H1 (cell line): ENCODE results near the gene LTBP1. TPM values are rescaled to one million over a fixed set of nuclear protein-coding genes. Genes with fewer than 3 reads are reported as not detected.

Experiments used
- CTCF ChIA-PET: fragments of 300-600 bp; sonication (Branson Sonifier 250); formaldehyde crosslinking; loops from one replicate; lab custom pipeline; 2021; ENCODE audit not compliant: partially characterized antibody; lab: Charles Lee
- POLR2A ChIA-PET: fragments of 300-600 bp; sonication (Branson Sonifier 250); formaldehyde crosslinking; loops from one replicate; lab custom pipeline; 2021; ENCODE audit warnings: inconsistent platforms; ENCODE audit not compliant: partially characterized antibody; lab: Charles Lee
- DNase-seq, 2 experiments: peaks; one replicate each; pipeline versions ENCODE4 v3.0.0 to v3.0.0-alpha.2; 2010 to 2022; ENCODE audit warnings: low spot score in 2 of 2, low read depth in 1 of 2, mixed read lengths in 1 of 2
- FAIRE-seq: peaks from 2 replicates; lab custom pipeline; 2011; peaks lifted over from hg19 to GRCh38; lab: Jason Lieb, UNC
- H2AFZ ChIP-seq: 2 replicates; pipeline ENCODE4 v1.8.1; 2012; ENCODE audit warnings: low read length, inconsistent platforms
- H2AK5ac ChIP-seq: 2 replicates; pipeline ENCODE4 v1.6.1; 2013; ENCODE audit warnings: low read depth, low read length
- H2BK120ac ChIP-seq: replicated peaks from 2 replicates; pipeline ENCODE3; 2013; ENCODE audit warnings: low read depth, low read length, inconsistent platforms
- H2BK12ac ChIP-seq: 2 replicates; pipeline ENCODE4 v1.6.1; 2013; ENCODE audit warnings: low read depth, low read length
- H2BK15ac ChIP-seq: 2 replicates; pipeline ENCODE4 v1.6.1; 2013; ENCODE audit warnings: low read length
- H2BK20ac ChIP-seq: 2 replicates; pipeline ENCODE4 v1.6.1; 2013; ENCODE audit warnings: low read length
- H2BK5ac ChIP-seq: 2 replicates; pipeline ENCODE4 v1.6.1; 2013; ENCODE audit warnings: low read depth, low read length
- H3K14ac ChIP-seq: 2 replicates; pipeline ENCODE4 v1.6.1; 2013; ENCODE audit warnings: inconsistent platforms; ENCODE audit not compliant: insufficient read length
- H3K18ac ChIP-seq: 2 replicates; pipeline ENCODE4 v1.6.1; 2013; ENCODE audit warnings: low read length; ENCODE audit errors: extremely low read depth
- H3K23ac ChIP-seq: 2 replicates; pipeline ENCODE4 v1.6.1; 2013; ENCODE audit warnings: inconsistent platforms; ENCODE audit not compliant: insufficient read length
- H3K23me2 ChIP-seq: 2 replicates; pipeline ENCODE4 v1.6.1; 2013; ENCODE audit warnings: low read depth, low read length
- H3K27ac ChIP-seq: 2 replicates; pipeline ENCODE4 v1.6.1; 2011; ENCODE audit warnings: low read depth, low read length, inconsistent platforms
- H3K27me3 ChIP-seq, 4 experiments: replicated peaks in 1 of 4; 1 replicate in 1 of 4; 2 replicates in 3 of 4; pipeline versions ENCODE4 v1.6.1 to v1.8.1; 2011 to 2013; ENCODE audit warnings: low read length in 3 of 4, mild to moderate bottlenecking in 3 of 4, inconsistent platforms in 2 of 4, mixed read lengths in 2 of 4, moderate library complexity in 1 of 4; ENCODE audit not compliant: control insufficient read depth in 3 of 4, insufficient read depth in 3 of 4; ENCODE audit errors: extremely low read depth in 1 of 4
- H3K36me3 ChIP-seq, 4 experiments: 2 replicates each; pipeline versions ENCODE4 v1.6.1 to v1.8.1; 2011 to 2013; ENCODE audit warnings: mild to moderate bottlenecking in 4 of 4, low read length in 3 of 4, moderate library complexity in 2 of 4, control low read depth in 1 of 4, inconsistent platforms in 1 of 4; ENCODE audit not compliant: insufficient read depth in 4 of 4, control insufficient read depth in 2 of 4
- H3K4ac ChIP-seq: replicated peaks from 2 replicates; pipeline ENCODE3; 2013; ENCODE audit warnings: low read length, low read depth, mixed read lengths, inconsistent platforms; ENCODE audit not compliant: insufficient read length
- H3K4me1 ChIP-seq, 4 experiments: replicated peaks in 1 of 4; 1 replicate in 1 of 4; 2 replicates in 3 of 4; pipeline versions ENCODE4 v1.6.1 to v1.8.1; 2011 to 2013; ENCODE audit warnings: low read length in 3 of 4, inconsistent platforms in 2 of 4, mixed read lengths in 1 of 4; ENCODE audit not compliant: insufficient read depth in 4 of 4, control insufficient read depth in 3 of 4
- H3K4me2 ChIP-seq, 2 experiments: 2 replicates each; pipeline versions ENCODE4 v1.6.1 to v1.8.1; 2011 to 2013; ENCODE audit warnings: low read depth in 2 of 2, low read length in 2 of 2, control low read depth in 1 of 2, inconsistent platforms in 1 of 2, mild to moderate bottlenecking in 1 of 2; ENCODE audit not compliant: insufficient read depth in 1 of 2
- H3K4me3 ChIP-seq, 4 experiments: fragments of 200-600, 300-600 bp in 1 of 4; sonication (generic), shearing (Covaris generic), sonication (Bioruptor Twin) in 1 of 4; 2 replicates each; pipeline versions ENCODE4 v1.5.1 to v1.8.1; 2011 to 2016; ENCODE audit warnings: low read length in 4 of 4, low read depth in 3 of 4, control low read depth in 2 of 4, inconsistent platforms in 2 of 4, mild to moderate bottlenecking in 2 of 4, mixed read lengths in 1 of 4, moderate library complexity in 1 of 4; ENCODE audit not compliant: insufficient read depth in 2 of 4; ENCODE audit errors: extremely low read depth in 1 of 4
- H3K56ac ChIP-seq: replicated peaks from 2 replicates; pipeline ENCODE3; 2013; ENCODE audit warnings: low read depth, mild to moderate bottlenecking, mixed read lengths, low read length, inconsistent platforms; ENCODE audit not compliant: insufficient read length
- H3K79me1 ChIP-seq: 2 replicates; pipeline ENCODE4 v1.6.1; 2013; ENCODE audit warnings: low read depth, low read length, control low read depth
- H3K79me2 ChIP-seq, 2 experiments: 2 replicates each; pipeline versions ENCODE4 v1.6.1 to v1.8.1; 2012 to 2013; ENCODE audit warnings: low read length in 2 of 2, mild to moderate bottlenecking in 2 of 2, inconsistent platforms in 1 of 2; ENCODE audit not compliant: insufficient read depth in 2 of 2, control insufficient read depth in 1 of 2
- H3K9ac ChIP-seq, 4 experiments: replicated peaks in 1 of 4; 1 replicate in 1 of 4; 2 replicates in 3 of 4; pipeline versions ENCODE4 v1.6.1 to v1.8.1; 2011 to 2013; ENCODE audit warnings: low read depth in 3 of 4, low read length in 3 of 4, control low read depth in 2 of 4, mild to moderate bottlenecking in 2 of 4, moderate library complexity in 2 of 4, inconsistent platforms in 1 of 4; ENCODE audit errors: extremely low read depth in 1 of 4
- H3K9me3 ChIP-seq, 2 experiments: 2 replicates each; pipeline versions ENCODE4 v1.6.1 to v1.8.1; 2012 to 2013; ENCODE audit warnings: mild to moderate bottlenecking in 2 of 2, moderate library complexity in 2 of 2, control low read depth in 1 of 2, inconsistent platforms in 1 of 2, low read depth in 1 of 2, low read length in 1 of 2, mixed read lengths in 1 of 2; ENCODE audit not compliant: insufficient read depth in 2 of 2
- H4K20me1 ChIP-seq, 2 experiments: replicated peaks in 1 of 2; 2 replicates each; pipeline versions ENCODE3 to v1.8.1; 2011 to 2013; ENCODE audit warnings: inconsistent platforms in 2 of 2, low read length in 2 of 2, mild to moderate bottlenecking in 1 of 2; ENCODE audit not compliant: insufficient read depth in 2 of 2, control insufficient read depth in 1 of 2
- H4K5ac ChIP-seq: 2 replicates; pipeline ENCODE4 v1.6.1; 2013; ENCODE audit warnings: low read length, low read depth, mixed read lengths, inconsistent platforms; ENCODE audit not compliant: insufficient read length
- H4K8ac ChIP-seq: 2 replicates; pipeline ENCODE4 v1.8.0; 2013; ENCODE audit warnings: mild to moderate bottlenecking, moderate library complexity, low read length, inconsistent platforms; ENCODE audit not compliant: insufficient read depth; ENCODE audit errors: extremely low read depth
- H4K91ac ChIP-seq: replicated peaks from 2 replicates; pipeline ENCODE3; 2013; ENCODE audit warnings: low read length, mixed read lengths, inconsistent platforms; ENCODE audit not compliant: insufficient read length
- ATF3 ChIP-seq: IDR thresholded peaks from 2 replicates; pipeline ENCODE4 v1.6.1; 2011; ENCODE audit warnings: low read depth, mild to moderate bottlenecking, low read length; ENCODE audit not compliant: insufficient read depth
- CREB1 ChIP-seq: IDR thresholded peaks from 2 replicates; pipeline ENCODE4 v1.6.1; 2012; ENCODE audit warnings: inconsistent platforms
- GTF2F1 ChIP-seq: IDR thresholded peaks from 2 replicates; pipeline ENCODE4 v1.6.1; 2012; ENCODE audit warnings: low read depth, low read length, improper control_type of control experiment, borderline replicate concordance
- JUND ChIP-seq: IDR thresholded peaks from 2 replicates; pipeline ENCODE4 v1.6.1; 2011; ENCODE audit warnings: mild to moderate bottlenecking, improper control_type of control experiment, low read length
- KDM4A ChIP-seq: IDR thresholded peaks from one replicate; pipeline ENCODE4 v1.7.1; 2012; ENCODE audit warnings: low read depth, mild to moderate bottlenecking, moderate library complexity, low read length, inconsistent platforms; ENCODE audit not compliant: severe bottlenecking
- NANOG ChIP-seq: IDR thresholded peaks from 2 replicates; pipeline ENCODE4 v1.6.1; 2011; ENCODE audit warnings: low read length, low read depth, mild to moderate bottlenecking, inconsistent platforms; ENCODE audit not compliant: insufficient read depth, poor library complexity, severe bottlenecking
- RBBP5 ChIP-seq: IDR thresholded peaks from 2 replicates; pipeline ENCODE4 v1.7.1; 2012; ENCODE audit warnings: low read depth, mild to moderate bottlenecking, inconsistent platforms, low read length, moderate library complexity, borderline replicate concordance
- SIN3A ChIP-seq, 2 experiments: IDR thresholded peaks in 1 of 2; conservative IDR thresholded peaks in 1 of 2; 2 replicates each; pipeline ENCODE4 v1.6.1; 2011 to 2012; ENCODE audit warnings: low read length in 2 of 2, improper control_type of control experiment in 1 of 2, low read depth in 1 of 2, mild to moderate bottlenecking in 1 of 2
- SP2 ChIP-seq: IDR thresholded peaks from 2 replicates; pipeline ENCODE4 v1.6.1; 2012; ENCODE audit warnings: mild to moderate bottlenecking, low read length, inconsistent platforms
- TEAD4 ChIP-seq: IDR thresholded peaks from 2 replicates; pipeline ENCODE4 v1.6.1; 2012; ENCODE audit warnings: low read depth, low read length, inconsistent platforms, mixed read lengths
- WGBS, 2 experiments: shearing (Covaris generic) in 1 of 2; methylation state at CpG; one replicate each; pipeline versions ENCODE4 v1.1.6 to v1.1.7; 2013 to 2015; ENCODE audit warnings: low lambda C conversion rate in 2 of 2, mixed read lengths in 2 of 2, inconsistent platforms in 1 of 2, low coverage in 1 of 2, missing lambda C conversion rate in 1 of 2; ENCODE audit not compliant: insufficient replicate concordance in 2 of 2, insufficient coverage in 1 of 2, insufficient read length in 1 of 2; ENCODE audit errors: extremely low coverage in 1 of 2, missing lambda C conversion rate in 1 of 2; 5-methylcytosine and 5-hydroxymethylcytosine counted together
- polyA plus RNA-seq, 7 experiments: library from polyadenylated mRNA; depleted of rRNA in 3 of 7; stranded (reverse) in 5 of 7; unstranded in 2 of 7; fragments of >200 nt in 5 of 7; fragments of 200-250 nt in 2 of 7; gene quantifications; 1 replicate in 5 of 7; 2 replicates in 1 of 7; 4 replicates in 1 of 7; pipeline versions ENCODE4 v1.2.1 to v1.2.3, GENCODE V29; 2011 to 2013; ENCODE audit warnings: missing spikeins in 2 of 7, mixed read lengths in 2 of 7
- total RNA-seq: library from RNA; stranded (reverse); fragmentation: NEBNext Ultra II Directional; extraction: Animal tissue kit (Norgen Biotek cat#: 25700); gene quantifications from 2 replicates; pipeline ENCODE4 v1.2.1, GENCODE V29; 2021

Gene LTBP1
- total and polyA plus RNA-seq, 2 of the 8 experiments (the other 6 are each of a cell fraction or from before 2014, with no cell fraction given), result 15.4 to 24.7 TPM

- H2AK5ac ChIP-seq, result no peak overlapping the region
- CTCF ChIA-PET, result interaction anchor here (0.7 kb wide), 1 partner anchor 26 kb away, joined by 3 read pairs; no protein-coding TSS in a partner anchor
These were observed 375.2 kb downstream of the LTBP1 start for GRCh38 chr2:33321876-33322483.

More at GRCh38 chr2:33321876-33322483, 375.2 kb downstream of the LTBP1 start:
- Histone ChIP-seq H2BK20ac (no peak overlapping the region), H3K4ac (no peak overlapping the region), H2BK120ac (no peak overlapping the region), H3K4me1 (no peaks in the 10 kb centered on the region), H2BK5ac (no peak overlapping the region), H3K14ac (no peak overlapping the region), H3K4me2 (no peak overlapping the region), H3K9me3 (no peaks in the 10 kb centered on the region), H2AFZ (no peak overlapping the region), H3K36me3 (no peaks in the 10 kb centered on the region), H4K91ac (no peak overlapping the region), H3K27me3 (no peaks in the 10 kb centered on the region), H2BK12ac (no peak overlapping the region), H3K9ac (no peak overlapping the region), H3K4me3 (no peak overlapping the region), H3K79me1 (no peaks in the 10 kb centered on the region), H3K18ac (no peak overlapping the region), H4K20me1 (no peaks in the 10 kb centered on the region), H3K27ac (no peak overlapping the region), H4K8ac (no peak overlapping the region), H3K23ac (no peak overlapping the region), H4K5ac (no peak overlapping the region), H3K79me2 (no peaks in the 10 kb centered on the region), H3K23me2 (no peaks in the 10 kb centered on the region), H2BK15ac (no peak overlapping the region), H3K56ac (no peak overlapping the region)
- 93% methylated on average over 3 of the region's 3 CpGs; no CpG with 5 or more reads in 1 of the 2 experiments for WGBS, 2 experiments
- DNase-seq (no peak), FAIRE-seq (no peak)
- TF ChIP-seq KDM4A, result no peak
- TF ChIP-seq NANOG, result no peak
- no peak for TF ChIP-seq TEAD4
- TF ChIP-seq SIN3A (conservative IDR thresholded peaks at IDR 0.05 in 1 of 2, IDR thresholded peaks at IDR 0.05 in 1 of 2; ENCODE audit: low read depth in 1 of 2, low read length in 2 of 2), result no peak
- TF ChIP-seq RBBP5, result no peak
- TF ChIP-seq SP2, result no peak
- no peak for TF ChIP-seq JUND
- no peak for TF ChIP-seq GTF2F1
- no peak for TF ChIP-seq ATF3
- TF ChIP-seq CREB1, result no peak
- POLR2A ChIA-PET, result no interaction called here
